GM23248 (cell line): ENCODE data around the gene SLC22A12.

Experiments used
- EZH2 ChIP-seq: fragments of 200-600 bp; sonication (generic); IDR thresholded peaks from 2 replicates; pipeline ENCODE4 v1.6.1; 2018; ENCODE audit warnings: antibody characterized with exemption, mild to moderate bottlenecking; ENCODE audit not compliant: insufficient read depth, poor library complexity, severe bottlenecking
- EZH2phosphoT487 ChIP-seq: fragments of 200-600 bp; sonication (generic); IDR thresholded peaks from 2 replicates; pipeline ENCODE4 v1.6.1; 2018; ENCODE audit warnings: antibody characterized with exemption, moderate library complexity, mild to moderate bottlenecking, low read depth; ENCODE audit not compliant: insufficient read depth

GRCh38 chr11:64605656-64606585 lies 14.9 kb downstream of the SLC22A12 start:
- TF ChIP-seq EZH2phosphoT487 (no peak), EZH2 (no peak)
